GM12878 (cell line): ENCODE data around the gene OSER1. TPM values are rescaled to one million over a fixed set of nuclear protein-coding genes. Genes with fewer than 3 reads are reported as not detected.

Source experiments
- ATAC-seq: fragments of 200-7000 bp; cut with Tn5 transposase; 3 replicates; pipeline ENCODE4 v1.9.1; 2020; ENCODE audit warnings: mild to moderate bottlenecking, moderate library complexity
- BruUV-seq: library from RNA; stranded (reverse); fragments of 400-500 nt; replicated peaks from 2 replicates; lab custom pipeline; 2021; lab: Mats Ljungman, UMichigan
- CTCF ChIA-PET: fragments of 300-600 bp; sonication (Branson Sonifier 250); formaldehyde crosslinking; extraction: SDS; loops from one replicate; lab custom pipeline; 2021; ENCODE audit warnings: inconsistent platforms; lab: Yijun Ruan, JAX
- POLR2A ChIA-PET: fragments of 350-600 bp; formaldehyde crosslinking; extraction: SDS; loops from one replicate; lab custom pipeline; 2021; ENCODE audit warnings: inconsistent platforms; lab: Charles Lee
- RAD21 ChIA-PET: fragments of 300-600 bp; sonication (Branson Sonifier 250); formaldehyde crosslinking; loops from one replicate; lab custom pipeline; 2023; ENCODE audit warnings: antibody characterized with exemption; ENCODE audit not compliant: unreplicated experiment; lab: Charles Lee
- SMC1A ChIA-PET: fragments of 300-600 bp; sonication (Branson Sonifier 250); formaldehyde crosslinking; loops from one replicate; lab custom pipeline; 2023; ENCODE audit not compliant: unreplicated experiment, uncharacterized antibody; lab: Charles Lee
- DNase-seq: peaks from one replicate; pipeline ENCODE4 v3.0.0-alpha.2; 2011; ENCODE audit warnings: low read depth, low spot score
- FAIRE-seq: peaks from 3 replicates; lab custom pipeline; 2011; peaks lifted over from hg19 to GRCh38; lab: Jason Lieb, UNC
- H2AFZ ChIP-seq: 2 replicates; pipeline ENCODE4 v1.6.0; 2011; ENCODE audit warnings: low read depth, low read length, control low read depth; ENCODE audit not compliant: control insufficient read depth
- H3K27ac ChIP-seq: 2 replicates; pipeline ENCODE4 v1.5.1; 2011; ENCODE audit warnings: control low read depth; ENCODE audit not compliant: control insufficient read depth, insufficient read depth
- H3K27me3 ChIP-seq, 2 experiments: replicated peaks in 1 of 2; 2 replicates each; pipeline versions ENCODE4 v1.6.0 to v1.6.1; 2011; ENCODE audit warnings: low read length in 1 of 2; ENCODE audit not compliant: control insufficient read depth in 2 of 2, insufficient read depth in 2 of 2
- H3K36me3 ChIP-seq, 2 experiments: 2 replicates each; pipeline ENCODE4 v1.5.1; 2011; ENCODE audit warnings: low read length in 1 of 2; ENCODE audit not compliant: control insufficient read depth in 2 of 2, insufficient read depth in 2 of 2
- H3K4me1 ChIP-seq: 2 replicates; pipeline ENCODE4 v1.6.1; 2011; ENCODE audit warnings: mild to moderate bottlenecking, low read length, moderate library complexity, mixed read lengths; ENCODE audit not compliant: control insufficient read depth, insufficient read depth
- H3K4me2 ChIP-seq: 2 replicates; pipeline ENCODE4 v1.6.0; 2011; ENCODE audit warnings: control low read depth; ENCODE audit not compliant: control insufficient read depth, insufficient read depth
- H3K4me3 ChIP-seq: fragments of 200-600 bp; sonication (generic); 2 replicates; pipeline ENCODE4 v1.5.1; 2016
- H3K79me2 ChIP-seq: 2 replicates; pipeline ENCODE4 v1.6.0; 2011; ENCODE audit warnings: low read length; ENCODE audit not compliant: control insufficient read depth, insufficient read depth
- H3K9ac ChIP-seq: 2 replicates; pipeline ENCODE4 v1.8.0; 2011; ENCODE audit warnings: low read length, control low read depth, mixed read lengths; ENCODE audit not compliant: control insufficient read depth, insufficient read depth
- H3K9me3 ChIP-seq: replicated peaks from 3 replicates; pipeline ENCODE4 v1.5.1; 2011; ENCODE audit warnings: mild to moderate bottlenecking, low read length; ENCODE audit not compliant: control insufficient read depth, insufficient read depth
- H4K20me1 ChIP-seq: 2 replicates; pipeline ENCODE4 v1.6.0; 2011; ENCODE audit not compliant: control insufficient read depth, insufficient read depth
- RUNX3 ChIP-seq: IDR thresholded peaks from 2 replicates; pipeline ENCODE4 v1.6.1; 2012; ENCODE audit warnings: low read length, inconsistent platforms
- WGBS: methylation state at CpG from one replicate; pipeline ENCODE4 v1.1.6; 2016; ENCODE audit warnings: low lambda C conversion rate; ENCODE audit not compliant: insufficient replicate concordance, insufficient coverage; ENCODE audit errors: missing lambda C conversion rate; 5-methylcytosine and 5-hydroxymethylcytosine counted together
- in situ Hi-C: fragments of 300-500 bp; cut with MboI; formaldehyde crosslinking; loops from 9 replicates; pipeline ENCODE4 v1.14.3; 2018; ENCODE audit warnings: mixed read lengths
- intact Hi-C: fragments of 100-400 bp; cut with micrococcal nuclease; formaldehyde crosslinking; loops from one replicate; pipeline ENCODE4 v1.14.2; 2022; ENCODE audit not compliant: unreplicated experiment
- polyA plus RNA-seq, 11 experiments: library from polyadenylated mRNA; depleted of rRNA in 4 of 11; unstranded in 6 of 11; stranded (reverse) in 5 of 11; fragments of >200 nt; fragmentation: Nextera tagmentation in 4 of 11; fragmentation: Illumina TruSeq in 1 of 11; extraction: Ambion mirVana in 4 of 11; extraction: Trizol in 1 of 11; gene quantifications; 1 replicate in 1 of 11; 2 replicates in 10 of 11; pipeline versions ENCODE4 v1.2.1 to v1.2.3, GENCODE V29; 2011 to 2016; ENCODE audit warnings: inconsistent platforms in 2 of 11, missing spikeins in 2 of 11, low read depth in 1 of 11
- total RNA-seq, 4 experiments: library from RNA; depleted of rRNA in 3 of 4; stranded (reverse); fragments of >200 nt in 3 of 4; fragmentation: Illumina TruSeq in 1 of 4; extraction: Trizol in 1 of 4; gene quantifications; 2 replicates each; pipeline versions ENCODE4 v1.2.1 to v1.2.3, GENCODE V29; 2013 to 2021
- TF ChIP-seq, protein P1 (sequence below): fragments of 450-650 bp; IDR thresholded peaks from 2 replicates; pipeline ENCODE4 v1.6.1; 2017; ENCODE audit warnings: borderline replicate concordance

OSER1 gene
- total and polyA plus RNA-seq, 10 of the 15 experiments (the other 5 are each of a cell fraction or from before 2014, with no cell fraction given) = 19.3 to 63.8 (median 28.4) TPM

DNA sequence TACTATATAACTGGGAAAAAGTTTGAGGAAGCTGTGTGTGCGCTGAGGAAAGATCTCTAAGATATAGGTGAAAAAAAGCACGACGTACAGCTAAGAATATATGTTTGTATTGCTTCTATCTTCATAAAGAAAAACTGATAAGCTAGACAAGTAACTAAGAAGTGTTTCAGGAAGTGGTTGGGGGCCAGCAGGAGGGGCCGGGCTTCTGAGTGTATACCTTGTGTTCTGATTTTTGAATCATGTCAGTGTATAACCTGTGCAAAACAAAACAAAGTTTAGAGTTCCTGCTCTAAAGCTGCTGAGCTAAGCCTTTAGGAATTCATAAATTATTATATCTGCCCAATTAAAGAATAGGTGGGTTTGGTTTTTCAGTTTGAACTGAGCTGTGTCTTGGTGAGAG, 7.9 kb upstream of the OSER1 start:
- ATAC-seq = no peak
- no peaks in the 10 kb centered on the region for H4K20me1 ChIP-seq
- no peaks in the 10 kb centered on the region for H3K79me2 ChIP-seq
- peak; percentile 44 for TF ChIP-seq RUNX3
- TF ChIP-seq, protein P1, sequence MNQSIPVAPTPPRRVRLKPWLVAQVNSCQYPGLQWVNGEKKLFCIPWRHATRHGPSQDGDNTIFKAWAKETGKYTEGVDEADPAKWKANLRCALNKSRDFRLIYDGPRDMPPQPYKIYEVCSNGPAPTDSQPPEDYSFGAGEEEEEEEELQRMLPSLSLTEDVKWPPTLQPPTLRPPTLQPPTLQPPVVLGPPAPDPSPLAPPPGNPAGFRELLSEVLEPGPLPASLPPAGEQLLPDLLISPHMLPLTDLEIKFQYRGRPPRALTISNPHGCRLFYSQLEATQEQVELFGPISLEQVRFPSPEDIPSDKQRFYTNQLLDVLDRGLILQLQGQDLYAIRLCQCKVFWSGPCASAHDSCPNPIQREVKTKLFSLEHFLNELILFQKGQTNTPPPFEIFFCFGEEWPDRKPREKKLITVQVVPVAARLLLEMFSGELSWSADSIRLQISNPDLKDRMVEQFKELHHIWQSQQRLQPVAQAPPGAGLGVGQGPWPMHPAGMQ = no peak
- no peak overlapping the region for H3K27ac ChIP-seq
- CTCF ChIA-PET = interaction anchor here (0.6 to 10.1 kb wide), 20 partner anchors 8 to 768 kb away, joined by 3 to 257 read pairs (median 5); partner anchors contain the start of genes FITM2 and OSER1
- no peaks in the 10 kb centered on the region for H3K36me3 ChIP-seq
- no TSS peak for BruUV-seq
- H3K4me3 ChIP-seq = no peak overlapping the region
- peak overlapping the region; percentile 36; the same call in 1 of the 2 replicates for H2AFZ ChIP-seq
- no peak for DNase-seq
- SMC1A ChIA-PET = interaction anchor here (0.9 to 8.1 kb wide), 4 partner anchors 93 to 167 kb away, joined by 4 to 118 read pairs (median 8); partner anchors contain the start of gene FITM2
- no peak overlapping the region for H3K4me2 ChIP-seq
- H3K9ac ChIP-seq = no peak overlapping the region
- POLR2A ChIA-PET = interaction anchor here (2.4 kb wide), 1 partner anchor 93 kb away, joined by 8 read pairs; the partner anchor contains the start of gene FITM2
- RAD21 ChIA-PET = interaction anchor here (0.9 to 4.5 kb wide), 4 partner anchors 94 to 251 kb away, joined by 3 to 73 read pairs (median 8); partner anchors contain the start of gene FITM2
- 25% methylated on average over 4 of the region's 4 CpGs for WGBS
- intact Hi-C loops = loop anchor here (5.0 kb wide), 2 partner anchors 244 to 464 kb away; no protein-coding TSS in a partner anchor
- no peak for FAIRE-seq
- H3K27me3 ChIP-seq = no peaks in the 10 kb centered on the region
- in situ Hi-C loops = loop anchor here (5.0 to 10.0 kb wide), 3 partner anchors 94 to 386 kb away; partner anchors contain the start of gene FITM2
- H3K9me3 ChIP-seq = no peaks in the 10 kb centered on the region
- peaks cover 14% of the 10 kb centered on the region for H3K4me1 ChIP-seq
